ENCODE results near the gene GNAO1. TPM values are rescaled to one million over a fixed set of nuclear protein-coding genes. Genes with fewer than 3 reads are reported as not detected.
A peak's percentile ranks its signal among the peaks of the same experiment; 100 is the strongest.

Gene GNAO1
- total RNA-seq, 4 donors from 2014 or later = 0.50 to 1.5 (median 0.66) TPM

GRCh38 chr16:56355221-56355620 is 163.9 kb downstream of the GNAO1 start:
- WGBS, 2 donors = 90% methylated on average over 5 to 9 of the region's 9 CpGs
- no peak for DNase-seq

DNA sequence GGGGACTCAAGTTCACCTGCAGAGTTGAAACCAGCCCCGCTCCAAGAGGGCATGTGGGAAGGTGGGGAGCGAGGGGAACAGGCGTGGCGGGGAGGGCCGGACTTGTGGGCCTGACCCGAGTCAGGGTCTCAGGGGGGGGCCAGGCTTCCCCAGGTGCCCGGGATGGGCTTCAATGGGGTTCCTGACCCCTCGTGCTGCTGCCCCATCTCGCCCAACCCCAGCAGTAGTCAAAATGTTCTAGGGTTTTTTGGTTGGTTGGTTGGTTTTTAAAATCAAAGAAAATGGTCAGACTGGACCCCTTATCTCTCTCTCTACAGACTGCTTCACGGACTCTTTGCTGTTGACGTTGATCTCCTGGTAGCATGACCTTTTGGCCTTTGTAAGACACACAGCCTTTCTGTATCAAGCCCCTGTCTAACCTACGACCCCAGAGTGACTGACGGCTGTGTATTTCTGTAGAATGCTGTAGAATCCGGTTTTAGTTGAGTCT is 164.5 kb downstream of the GNAO1 start:
- no peaks in the 10 kb centered on the region for H3K9me3 ChIP-seq
- H3K4me1 ChIP-seq = peaks cover 0 to 36% (median 4%) of the 10 kb centered on the region in 3 donors
- peak overlapping the region in 1 of 4 donors; percentile 63 for H3K27ac ChIP-seq
- no peaks in the 10 kb centered on the region for H3K27me3 ChIP-seq
- WGBS, 2 donors = 64 to 70% methylated on average over 9 to 13 of the region's 14 CpGs
- peaks cover 0 to 11% (median 0%) of the 10 kb centered on the region in 3 donors for H3K36me3 ChIP-seq
- no peak for TF ChIP-seq POLR2A (IDR thresholded peaks at IDR 0.05)
- TF ChIP-seq, protein P1, sequence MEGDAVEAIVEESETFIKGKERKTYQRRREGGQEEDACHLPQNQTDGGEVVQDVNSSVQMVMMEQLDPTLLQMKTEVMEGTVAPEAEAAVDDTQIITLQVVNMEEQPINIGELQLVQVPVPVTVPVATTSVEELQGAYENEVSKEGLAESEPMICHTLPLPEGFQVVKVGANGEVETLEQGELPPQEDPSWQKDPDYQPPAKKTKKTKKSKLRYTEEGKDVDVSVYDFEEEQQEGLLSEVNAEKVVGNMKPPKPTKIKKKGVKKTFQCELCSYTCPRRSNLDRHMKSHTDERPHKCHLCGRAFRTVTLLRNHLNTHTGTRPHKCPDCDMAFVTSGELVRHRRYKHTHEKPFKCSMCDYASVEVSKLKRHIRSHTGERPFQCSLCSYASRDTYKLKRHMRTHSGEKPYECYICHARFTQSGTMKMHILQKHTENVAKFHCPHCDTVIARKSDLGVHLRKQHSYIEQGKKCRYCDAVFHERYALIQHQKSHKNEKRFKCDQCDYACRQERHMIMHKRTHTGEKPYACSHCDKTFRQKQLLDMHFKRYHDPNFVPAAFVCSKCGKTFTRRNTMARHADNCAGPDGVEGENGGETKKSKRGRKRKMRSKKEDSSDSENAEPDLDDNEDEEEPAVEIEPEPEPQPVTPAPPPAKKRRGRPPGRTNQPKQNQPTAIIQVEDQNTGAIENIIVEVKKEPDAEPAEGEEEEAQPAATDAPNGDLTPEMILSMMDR (IDR thresholded peaks at IDR 0.05) = no peak
- intact Hi-C loops (cut with DNase I) = no loop called here
- peak overlapping the region in 2 of 4 donors; percentile 45 to 62 for H3K4me3 ChIP-seq
- no peak for DNase-seq

More at GRCh38 chr16:56355221-56355620, 163.9 kb downstream of the GNAO1 start:
- H3K36me3 ChIP-seq = peaks cover 0 to 5% (median 0%) of the 10 kb centered on the region in 3 donors
- no peaks in the 10 kb centered on the region for H3K27me3 ChIP-seq
- intact Hi-C loops (cut with DNase I) = no loop called here
- TF ChIP-seq, protein P1 (IDR thresholded peaks at IDR 0.05) = no peak
- no peak for TF ChIP-seq POLR2A (IDR thresholded peaks at IDR 0.05)
- peaks cover 0 to 36% (median 4%) of the 10 kb centered on the region in 3 donors for H3K4me1 ChIP-seq
- no peaks in the 10 kb centered on the region for H3K9me3 ChIP-seq
- H3K27ac ChIP-seq = no peak overlapping the region
- no peak overlapping the region for H3K4me3 ChIP-seq

DNA sequence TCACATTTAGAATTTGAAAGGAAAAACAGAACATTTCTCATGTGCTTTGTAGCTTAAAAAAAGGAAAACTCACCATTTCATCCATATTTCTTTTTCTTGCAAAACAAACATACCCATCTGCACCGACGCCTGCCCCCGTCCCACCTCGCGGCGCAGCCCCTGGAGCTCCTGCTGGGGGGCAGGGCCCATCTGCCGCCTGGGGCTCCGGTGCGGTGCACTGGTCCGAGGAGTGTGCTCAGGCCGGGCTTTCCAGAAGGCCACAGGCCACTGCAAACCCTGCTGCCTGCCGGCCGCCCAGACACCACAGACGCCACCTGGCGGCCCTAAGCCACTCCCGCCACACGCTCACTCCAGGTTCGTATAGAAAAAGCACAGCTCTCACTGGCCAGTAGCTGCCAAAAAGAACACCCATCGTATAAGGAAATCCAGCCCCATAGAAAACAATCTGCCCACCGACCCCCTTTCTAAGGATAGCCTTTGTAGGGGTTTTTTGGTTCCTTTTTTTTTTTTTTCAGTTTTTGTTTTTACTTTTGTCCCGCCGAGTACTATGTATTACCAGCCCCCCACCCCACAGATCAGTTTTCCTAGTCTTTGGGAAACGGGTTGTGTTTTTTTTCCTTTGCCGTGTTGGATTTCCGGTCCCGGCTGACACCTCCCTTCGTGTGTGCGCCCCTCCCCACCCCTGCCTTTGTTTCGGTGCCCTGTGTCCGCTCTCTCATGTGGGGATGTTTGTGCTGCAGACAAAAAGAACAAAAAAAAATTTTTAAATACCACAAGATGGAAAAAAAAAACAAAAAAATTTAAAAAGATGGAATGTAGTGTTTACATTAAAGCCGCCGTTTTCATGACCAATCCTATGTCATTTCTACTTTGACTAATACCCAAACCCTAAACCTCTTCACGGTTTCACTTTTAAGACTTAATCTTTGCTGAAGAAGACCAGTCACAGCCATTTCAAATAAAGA is 165.3 kb downstream of the GNAO1 start:
- DNase-seq = peak; percentile 22
- H3K27me3 ChIP-seq = no peaks in the 10 kb centered on the region
- 1% methylated on average over 20 to 33 of the region's 33 CpGs for WGBS, 2 donors
- TF ChIP-seq POLR2A (IDR thresholded peaks at IDR 0.05) = no peak
- TF ChIP-seq, protein P1 (IDR thresholded peaks at IDR 0.05) = peak; percentile 68 to 86 (median 80)
- H3K4me1 ChIP-seq = peaks cover 0 to 36% (median 4%) of the 10 kb centered on the region in 3 donors
- peaks cover 0 to 17% (median 0%) of the 10 kb centered on the region in 3 donors for H3K36me3 ChIP-seq
- H3K27ac ChIP-seq = peak overlapping the region in 3 of 4 donors; percentile 14 to 69 (median 63)
- intact Hi-C loops (cut with DNase I) = no loop called here
- peak overlapping the region; percentile 29 to 62 (median 46) for H3K4me3 ChIP-seq
- no peaks in the 10 kb centered on the region for H3K9me3 ChIP-seq

DNA sequence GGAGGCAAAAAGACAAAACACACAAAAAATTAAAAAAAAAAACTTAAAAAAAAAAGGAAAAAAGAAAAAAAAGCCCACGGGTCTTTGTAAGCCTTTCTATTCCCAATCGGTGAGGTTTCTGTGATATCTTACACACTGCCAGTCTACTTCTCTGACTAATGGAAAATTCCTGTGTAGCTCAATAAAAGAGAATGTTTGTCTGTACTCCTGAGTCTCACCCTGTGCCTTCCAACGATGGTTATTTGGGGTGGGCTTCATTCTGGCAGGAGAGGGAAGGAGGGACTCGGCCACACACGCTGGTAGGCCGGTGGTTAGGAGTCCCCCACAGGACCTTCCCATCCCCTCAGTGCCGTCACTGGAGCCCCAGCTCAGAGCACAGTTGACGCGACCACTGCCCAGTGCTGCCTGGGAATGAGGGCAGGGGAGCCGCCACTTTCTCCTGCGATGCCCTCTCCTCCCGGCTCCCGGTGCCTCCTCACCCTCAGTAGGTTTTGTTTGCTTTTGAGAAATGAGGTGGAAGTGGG is 166.0 kb downstream of the GNAO1 start:
- 53 to 58% methylated on average over 9 to 11 of the region's 13 CpGs for WGBS, 2 donors
- no peak for DNase-seq
- peaks cover 3 to 24% (median 5%) of the 10 kb centered on the region in 3 donors for H3K36me3 ChIP-seq
- H3K4me3 ChIP-seq = peak overlapping the region; percentile 29 to 62 (median 46)
- H3K27ac ChIP-seq = peak overlapping the region; percentile 14 to 69 (median 59)
- H3K27me3 ChIP-seq = no peaks in the 10 kb centered on the region
- TF ChIP-seq POLR2A (IDR thresholded peaks at IDR 0.05) = no peak
- TF ChIP-seq, protein P1 (IDR thresholded peaks at IDR 0.05) = no peak
- intact Hi-C loops (cut with DNase I) = no loop called here
- H3K4me1 ChIP-seq = peaks cover 0 to 36% (median 4%) of the 10 kb centered on the region in 3 donors
- no peaks in the 10 kb centered on the region for H3K9me3 ChIP-seq

Measured in esophagus squamous epithelium (tissue), 5 donors.